ENCODE measurements around the gene MAST4.

GRCh38 chr5:67111779-67112178 lies 515.6 kb downstream of the MAST4 start:
- TF ChIP-seq CTCF (conservative IDR thresholded peaks at IDR 0.05; ENCODE audit: low read length), result no peak
- TF ChIP-seq EZH2phosphoT487 (IDR thresholded peaks at IDR 0.05; ENCODE audit: borderline replicate concordance, low read depth, low read length), result no peak
